GM12865 (cell line): Measurements from ENCODE around the gene ZHX3.

Experiments
- DNase-seq: peaks from one replicate; pipeline ENCODE4 v3.0.0; 2010; ENCODE audit warnings: low read depth
- H3K4me3 ChIP-seq: 2 replicates; pipeline ENCODE4 v1.5.1; 2011; ENCODE audit warnings: mild to moderate bottlenecking, low read depth, low read length, control low read depth
- CTCF ChIP-seq: IDR thresholded peaks from 2 replicates; pipeline ENCODE4 v1.5.1; 2011; ENCODE audit warnings: low read length, control low read depth, low read depth, inconsistent platforms; ENCODE audit not compliant: insufficient read depth; ENCODE audit errors: missing control alignments

Gene ZHX3

GRCh38 chr20:41187668-41188067, 129.9 kb downstream of the ZHX3 start:
- no peak for DNase-seq
- no peak for TF ChIP-seq CTCF

GRCh38 chr20:41185013-41185757, 132.3 kb downstream of the ZHX3 start:
- DNase-seq: no peak
- TF ChIP-seq CTCF: no peak

More at GRCh38 chr20:41187668-41188067, 129.9 kb downstream of the ZHX3 start:
- H3K4me3 ChIP-seq: no peak overlapping the region

GRCh38 chr20:41183831-41184230, 133.7 kb downstream of the ZHX3 start:
- no peak for DNase-seq
- no peak overlapping the region for H3K4me3 ChIP-seq
- TF ChIP-seq CTCF: no peak

More at GRCh38 chr20:41185013-41185757, 132.3 kb downstream of the ZHX3 start:
- no peak overlapping the region for H3K4me3 ChIP-seq

GRCh38 chr20:41183391-41183790, 134.1 kb downstream of the ZHX3 start:
- DNase-seq: no peak
- H3K4me3 ChIP-seq: no peak overlapping the region
- TF ChIP-seq CTCF: no peak

GRCh38 chr20:41182296-41183212, 135.0 kb downstream of the ZHX3 start:
- TF ChIP-seq CTCF: no peak
- no peak for DNase-seq
- H3K4me3 ChIP-seq: no peak overlapping the region

GRCh38 chr20:41181567-41181966, 136.0 kb downstream of the ZHX3 start:
- no peak overlapping the region for H3K4me3 ChIP-seq
- no peak for TF ChIP-seq CTCF
- no peak for DNase-seq
